ENCODE results near the gene DNAH10.

Gene DNAH10

DNA sequence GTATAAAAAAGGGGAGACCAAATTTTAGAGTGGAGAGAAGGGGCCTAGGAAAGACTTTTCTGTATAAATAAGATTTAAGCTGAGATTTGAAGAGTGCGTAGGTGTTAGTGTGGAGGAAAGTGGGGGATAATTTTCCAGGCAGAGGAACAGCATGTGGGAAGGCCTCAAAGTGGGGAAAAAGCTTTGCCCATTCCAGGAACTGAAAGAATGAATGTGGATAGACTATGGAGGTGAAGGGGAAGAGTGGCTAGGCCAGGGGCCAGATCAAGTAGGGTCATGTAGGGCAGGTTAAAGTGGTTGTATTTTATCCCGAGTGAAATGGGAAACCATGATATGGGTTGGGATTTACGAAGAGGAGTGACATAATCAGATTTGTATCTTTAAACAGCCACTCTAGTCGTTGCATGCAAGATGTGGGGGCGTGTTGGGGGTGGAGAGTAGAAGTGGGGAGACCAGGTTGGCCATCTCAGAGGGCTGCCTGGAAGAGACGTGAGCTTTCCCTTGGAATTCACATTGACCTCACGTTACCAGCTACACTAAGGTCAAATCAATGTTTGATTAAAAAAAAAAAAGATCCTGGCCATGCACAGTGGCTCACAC lies 214.2 kb downstream of the DNAH10 start:
- DNase-seq, result no peak

DNA sequence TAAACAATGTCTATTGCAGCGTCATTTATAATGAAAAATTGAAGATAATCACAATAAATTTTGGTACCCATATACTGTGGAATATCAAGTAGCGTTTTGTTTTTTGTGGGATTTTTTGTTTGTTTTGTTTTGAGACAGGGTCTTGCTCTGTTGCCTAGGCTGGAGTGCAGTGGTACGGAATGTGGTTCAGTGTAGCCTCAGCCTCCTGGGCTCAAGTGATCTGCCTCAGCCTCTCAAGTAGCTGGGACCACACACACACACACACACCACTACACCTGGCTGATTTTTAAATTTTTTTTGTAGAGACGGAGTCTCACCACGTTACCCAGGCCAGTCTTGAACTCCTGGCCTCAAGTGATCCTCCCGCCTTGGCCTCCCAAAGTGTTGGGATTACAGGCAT lies 217.5 kb downstream of the DNAH10 start:
- DNase-seq, result no peak

DNA sequence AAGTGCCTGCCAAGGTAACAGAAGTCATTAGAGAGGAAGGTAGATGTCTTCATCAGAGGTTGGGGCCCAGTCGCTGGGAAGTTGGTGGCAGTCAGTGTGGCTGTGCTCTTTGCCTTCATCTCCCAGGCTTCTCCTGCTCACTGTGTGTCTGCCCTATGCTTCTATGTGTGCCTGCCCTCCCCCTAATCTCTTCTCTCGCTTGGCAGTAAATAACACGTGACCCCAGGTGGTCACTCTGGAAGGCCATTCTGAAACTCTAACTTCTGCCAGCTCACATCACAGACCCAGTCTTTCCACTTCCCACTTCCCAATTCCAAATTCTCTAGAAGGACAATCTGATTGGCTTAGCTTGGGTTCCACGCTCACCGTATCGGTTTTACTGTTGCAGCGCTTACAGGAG lies 220.2 kb downstream of the DNAH10 start:
- DNase-seq, result no peak

GRCh38 chr12:123983822-123984485 lies 221.9 kb downstream of the DNAH10 start:
- DNase-seq, result peak; percentile 69

DNA sequence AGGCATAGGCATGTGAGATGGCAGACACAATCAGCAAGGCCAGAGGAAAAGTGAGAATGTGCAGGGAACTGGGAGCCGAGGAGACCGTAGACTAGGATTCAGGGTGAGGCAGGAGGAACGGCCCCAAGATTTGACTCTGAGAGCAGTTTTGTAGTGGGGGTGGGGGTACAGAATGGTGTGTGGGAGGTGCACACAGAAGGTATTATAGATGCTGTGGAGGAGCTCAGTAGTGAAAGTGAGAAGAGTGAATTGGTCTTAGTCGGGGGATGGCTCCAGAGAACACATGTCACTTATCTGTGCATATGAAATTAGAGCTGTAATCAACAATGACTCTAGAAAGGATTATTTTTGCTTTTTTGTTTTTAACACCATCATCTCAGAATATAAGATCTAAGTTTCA lies 222.8 kb downstream of the DNAH10 start:
- DNase-seq, result no peak

Data from CD4-positive, alpha-beta T cell treated with Interleukin-21 for 1 hour (primary cell).